MM.1S (cell line): ENCODE results near the gene NPHS1.

ENCODE experiments used
- DNase-seq: peaks from one replicate; pipeline ENCODE4 v3.0.0-alpha.2; 2015
- H2AFZ ChIP-seq: fragments of 300-600 bp; sonication (generic); 2 replicates; pipeline ENCODE4 v1.6.0; 2016; ENCODE audit warnings: antibody characterized with exemption, low read length
- H3F3A ChIP-seq: fragments of 300-600 bp; sonication (generic); 2 replicates; pipeline ENCODE4 v1.6.1; 2016; ENCODE audit warnings: mild to moderate bottlenecking, antibody characterized with exemption, low read length, moderate library complexity, mixed read lengths; ENCODE audit not compliant: insufficient read depth
- H3K27ac ChIP-seq: fragments of 300-600 bp; sonication (generic); 2 replicates; pipeline ENCODE4 v1.5.1; 2016; ENCODE audit warnings: mild to moderate bottlenecking, low read length
- H3K27me3 ChIP-seq: fragments of 300-600 bp; sonication (generic); replicated peaks from 2 replicates; pipeline ENCODE4 v1.6.0; 2016; ENCODE audit warnings: low read length; ENCODE audit not compliant: insufficient read depth
- H3K36me3 ChIP-seq: fragments of 300-600 bp; sonication (generic); replicated peaks from 2 replicates; pipeline ENCODE4 v1.6.1; 2016; ENCODE audit warnings: mild to moderate bottlenecking, low read length, mixed read lengths; ENCODE audit not compliant: insufficient read depth
- H3K4me1 ChIP-seq: fragments of 300-600 bp; sonication (generic); 2 replicates; pipeline ENCODE4 v1.6.1; 2016; ENCODE audit warnings: low read length, mixed read lengths
- H3K4me2 ChIP-seq: fragments of 300-600 bp; sonication (generic); 2 replicates; pipeline ENCODE4 v1.6.0; 2016; ENCODE audit warnings: low read depth, low read length
- H3K4me3 ChIP-seq: fragments of 300-600 bp; sonication (generic); 2 replicates; pipeline ENCODE4 v1.5.1; 2016; ENCODE audit warnings: low read length, mixed read lengths
- H3K79me2 ChIP-seq: fragments of 300-600 bp; sonication (generic); 2 replicates; pipeline ENCODE4 v1.6.1; 2016; ENCODE audit warnings: mixed run types, low read length, mixed read lengths
- H3K9ac ChIP-seq: fragments of 300-600 bp; sonication (generic); 2 replicates; pipeline ENCODE4 v1.6.1; 2016; ENCODE audit warnings: low read length, mixed read lengths
- H3K9me2 ChIP-seq: fragments of 300-600 bp; sonication (generic); replicated peaks from 2 replicates; pipeline ENCODE4 v1.6.1; 2016; ENCODE audit warnings: mild to moderate bottlenecking, low read length, mixed read lengths; ENCODE audit not compliant: insufficient read depth
- H3K9me3 ChIP-seq: fragments of 300-600 bp; sonication (generic); replicated peaks from 2 replicates; pipeline ENCODE4 v1.6.1; 2016; ENCODE audit warnings: mild to moderate bottlenecking, low read length, mixed read lengths; ENCODE audit not compliant: insufficient read depth
- H4K20me1 ChIP-seq: fragments of 300-600 bp; sonication (generic); 2 replicates; pipeline ENCODE4 v1.6.1; 2016; ENCODE audit warnings: mild to moderate bottlenecking, low read length, moderate library complexity, mixed read lengths; ENCODE audit not compliant: insufficient read depth
- EZH2 ChIP-seq: fragments of 300-600 bp; sonication (generic); optimal IDR thresholded peaks from 2 replicates; pipeline ENCODE3; 2017; ENCODE audit warnings: low read depth, mild to moderate bottlenecking, antibody characterized with exemption, low read length, mixed read lengths
- EZH2phosphoT487 ChIP-seq: fragments of 300-600 bp; sonication (generic); IDR thresholded peaks from 2 replicates; pipeline ENCODE4 v1.6.1; 2018; ENCODE audit warnings: antibody characterized with exemption, low read length
- TF ChIP-seq, protein P1 (sequence below): fragments of 300-600 bp; sonication (generic); IDR thresholded peaks from 2 replicates; pipeline ENCODE4 v1.5.1; 2016; ENCODE audit warnings: antibody characterized with exemption, low read length, mixed read lengths

The NPHS1 gene

GRCh38 chr19:35889370-35890112, 37.2 kb upstream of the NPHS1 start:
- H3K27ac ChIP-seq, result no peak overlapping the region
- H3K9me2 ChIP-seq, result no peaks in the 10 kb centered on the region
- H3K36me3 ChIP-seq, result no peaks in the 10 kb centered on the region

DNA sequence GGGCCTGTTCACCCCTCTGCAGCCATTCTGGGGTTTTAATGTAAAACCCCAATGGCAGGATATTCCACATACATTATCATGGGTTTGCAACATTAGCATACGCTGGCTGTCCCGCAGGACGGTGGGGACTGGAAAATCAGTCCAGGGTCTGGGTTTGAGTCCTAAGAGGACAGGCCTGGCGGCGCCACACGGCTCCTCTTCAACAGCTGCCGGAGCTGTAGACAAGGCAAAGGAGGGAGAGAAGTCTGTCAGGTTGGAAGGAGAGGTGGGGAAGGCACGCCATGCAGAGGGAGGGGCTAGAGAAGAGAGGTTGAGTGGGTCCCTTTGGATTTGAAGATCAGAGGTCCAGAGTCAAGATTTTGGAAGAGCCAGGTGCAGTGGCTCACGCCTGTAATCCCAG, 36.1 kb upstream of the NPHS1 start:
- Histone ChIP-seq H3K36me3 (no peaks in the 10 kb centered on the region), H3K79me2 (no peaks in the 10 kb centered on the region), H3K4me1 (no peaks in the 10 kb centered on the region), H3K4me3 (no peak overlapping the region), H3K27me3 (no peaks in the 10 kb centered on the region; the same call in 1 of the 2 replicates), H3K9ac (no peak overlapping the region), H2AFZ (no peak overlapping the region), H3F3A (no peaks in the 10 kb centered on the region), H3K9me2 (no peaks in the 10 kb centered on the region), H4K20me1 (no peaks in the 10 kb centered on the region), H3K4me2 (no peak overlapping the region), H3K27ac (no peak overlapping the region), H3K9me3 (no peaks in the 10 kb centered on the region)
- DNase-seq, result no peak
- TF ChIP-seq EZH2 (no peak), EZH2phosphoT487 (no peak)
- TF ChIP-seq, protein P1, sequence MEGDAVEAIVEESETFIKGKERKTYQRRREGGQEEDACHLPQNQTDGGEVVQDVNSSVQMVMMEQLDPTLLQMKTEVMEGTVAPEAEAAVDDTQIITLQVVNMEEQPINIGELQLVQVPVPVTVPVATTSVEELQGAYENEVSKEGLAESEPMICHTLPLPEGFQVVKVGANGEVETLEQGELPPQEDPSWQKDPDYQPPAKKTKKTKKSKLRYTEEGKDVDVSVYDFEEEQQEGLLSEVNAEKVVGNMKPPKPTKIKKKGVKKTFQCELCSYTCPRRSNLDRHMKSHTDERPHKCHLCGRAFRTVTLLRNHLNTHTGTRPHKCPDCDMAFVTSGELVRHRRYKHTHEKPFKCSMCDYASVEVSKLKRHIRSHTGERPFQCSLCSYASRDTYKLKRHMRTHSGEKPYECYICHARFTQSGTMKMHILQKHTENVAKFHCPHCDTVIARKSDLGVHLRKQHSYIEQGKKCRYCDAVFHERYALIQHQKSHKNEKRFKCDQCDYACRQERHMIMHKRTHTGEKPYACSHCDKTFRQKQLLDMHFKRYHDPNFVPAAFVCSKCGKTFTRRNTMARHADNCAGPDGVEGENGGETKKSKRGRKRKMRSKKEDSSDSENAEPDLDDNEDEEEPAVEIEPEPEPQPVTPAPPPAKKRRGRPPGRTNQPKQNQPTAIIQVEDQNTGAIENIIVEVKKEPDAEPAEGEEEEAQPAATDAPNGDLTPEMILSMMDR, result no peak

More at GRCh38 chr19:35889370-35890112, 37.2 kb upstream of the NPHS1 start:
- no peak for DNase-seq
- H3K4me2 ChIP-seq, result no peak overlapping the region
- no peaks in the 10 kb centered on the region for H3F3A ChIP-seq
- no peaks in the 10 kb centered on the region for H3K27me3 ChIP-seq
- H3K9ac ChIP-seq, result no peak overlapping the region
- no peak overlapping the region for H2AFZ ChIP-seq
- no peaks in the 10 kb centered on the region for H3K79me2 ChIP-seq
- no peaks in the 10 kb centered on the region for H3K9me3 ChIP-seq
- H4K20me1 ChIP-seq, result no peaks in the 10 kb centered on the region
- no peak overlapping the region for H3K4me3 ChIP-seq
- no peak for TF ChIP-seq EZH2phosphoT487
- no peak for TF ChIP-seq EZH2
- TF ChIP-seq, protein P1, result no peak
- H3K4me1 ChIP-seq, result no peaks in the 10 kb centered on the region

DNA sequence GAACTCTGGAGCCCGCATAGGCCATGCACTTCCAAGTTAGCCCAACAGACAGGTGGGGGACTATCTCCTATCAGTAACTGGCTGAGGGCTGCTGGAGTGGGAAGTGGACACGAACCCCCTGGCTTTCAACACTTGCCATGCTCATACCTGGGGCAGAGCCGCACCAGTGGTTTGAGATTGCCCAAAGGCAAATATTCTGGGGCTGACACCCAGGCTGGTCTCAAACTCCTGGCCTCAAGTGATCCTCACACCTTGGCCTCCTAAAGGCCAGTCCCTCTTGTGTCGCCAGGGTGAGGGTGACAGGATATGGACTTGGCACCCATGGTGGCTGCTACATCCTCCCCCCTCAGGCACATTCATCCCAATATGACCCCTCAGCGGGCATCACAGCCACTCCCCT, 34.9 kb upstream of the NPHS1 start:
- Histone ChIP-seq H4K20me1 (no peaks in the 10 kb centered on the region), H3K36me3 (no peaks in the 10 kb centered on the region), H3K9me3 (no peaks in the 10 kb centered on the region), H3K9me2 (no peaks in the 10 kb centered on the region), H3K9ac (no peak overlapping the region), H3K4me1 (no peaks in the 10 kb centered on the region), H3K4me2 (no peak overlapping the region), H3F3A (no peaks in the 10 kb centered on the region), H3K4me3 (no peak overlapping the region), H3K27ac (no peak overlapping the region), H2AFZ (no peak overlapping the region), H3K27me3 (no peaks in the 10 kb centered on the region; the same call in none of the 2 replicates), H3K79me2 (no peaks in the 10 kb centered on the region)
- no peak for TF ChIP-seq EZH2phosphoT487
- TF ChIP-seq, protein P1, result no peak
- TF ChIP-seq EZH2, result no peak
- DNase-seq, result no peak
